Measurements from ENCODE around the gene SLC17A8.

- TF ChIP-seq CTCF (IDR thresholded peaks at IDR 0.05) (no peak), EP300 (IDR thresholded peaks at IDR 0.05) (no peak), POLR2A (IDR thresholded peaks at IDR 0.05) (no peak)
These were observed 19.6 kb upstream of the SLC17A8 start for GRCh38 chr12:100337299-100337698.

Measured in ovary (tissue), 3 donors.